Stimulated activated CD4-positive, alpha-beta T cell treated with anti-CD3 and anti-CD28 coated beads, Interleukin-15, amount 100 ng/mL, for 48 hours (primary cell): ENCODE measurements around the gene NXNL1.
A peak's percentile ranks its signal among the peaks of the same experiment; 100 is the strongest.
"Not testable (repeated sequence)": the region's sequence is repeated elsewhere in the genome, so short reads cannot be mapped to it uniquely, and the experiment has no call there.

Experiments
- DNase-seq, 2 donors: peaks; one replicate each; pipeline ENCODE4 v3.0.0-alpha.2; 2020; ENCODE audit warnings: low read depth in 2 of 2

The NXNL1 gene, protein sequence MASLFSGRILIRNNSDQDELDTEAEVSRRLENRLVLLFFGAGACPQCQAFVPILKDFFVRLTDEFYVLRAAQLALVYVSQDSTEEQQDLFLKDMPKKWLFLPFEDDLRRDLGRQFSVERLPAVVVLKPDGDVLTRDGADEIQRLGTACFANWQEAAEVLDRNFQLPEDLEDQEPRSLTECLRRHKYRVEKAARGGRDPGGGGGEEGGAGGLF

DNA sequence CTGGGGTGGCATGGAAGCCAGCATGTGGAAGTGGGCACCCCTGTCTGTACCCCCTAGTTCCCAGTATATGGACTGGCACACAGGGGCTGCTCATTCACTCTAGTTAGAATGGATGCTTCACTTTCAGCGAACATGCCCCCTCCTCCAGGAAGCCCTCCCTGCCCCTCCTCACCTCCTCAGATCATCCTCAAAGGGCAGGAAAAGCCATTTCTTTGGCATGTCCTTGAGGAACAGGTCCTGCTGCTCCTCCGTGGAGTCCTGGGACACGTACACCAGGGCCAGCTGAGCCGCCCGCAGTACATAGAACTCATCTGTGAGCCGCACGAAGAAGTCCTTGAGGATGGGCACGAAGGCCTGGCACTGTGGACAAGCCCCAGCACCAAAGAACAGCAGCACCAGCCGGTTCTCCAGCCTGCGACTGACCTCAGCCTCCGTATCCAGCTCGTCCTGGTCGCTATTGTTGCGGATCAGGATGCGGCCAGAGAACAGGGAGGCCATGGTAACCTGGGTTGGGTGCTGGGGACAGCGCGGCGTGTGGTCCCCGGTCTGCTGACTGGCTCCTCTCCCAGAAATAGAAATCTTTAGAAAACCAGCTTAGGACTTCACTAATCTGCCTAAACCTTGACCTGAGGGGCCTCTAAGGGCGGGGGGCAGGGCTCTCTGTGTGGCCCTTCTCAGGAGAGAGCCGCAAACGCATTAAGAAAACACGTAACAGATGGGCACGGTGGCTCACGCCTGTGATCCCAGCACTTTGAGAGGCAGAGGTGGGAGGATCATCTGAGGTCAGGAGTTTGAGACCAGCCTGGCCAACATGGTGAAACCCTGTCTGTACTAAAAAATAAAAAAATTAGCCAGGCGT is at the start of gene NXNL1:
Gene NXNL1, minus strand, starts transcription at position 555 of the 859 bp plus-strand sequence. Its CDS starts 57 bp downstream, at position 498.
- no peak for DNase-seq

DNA sequence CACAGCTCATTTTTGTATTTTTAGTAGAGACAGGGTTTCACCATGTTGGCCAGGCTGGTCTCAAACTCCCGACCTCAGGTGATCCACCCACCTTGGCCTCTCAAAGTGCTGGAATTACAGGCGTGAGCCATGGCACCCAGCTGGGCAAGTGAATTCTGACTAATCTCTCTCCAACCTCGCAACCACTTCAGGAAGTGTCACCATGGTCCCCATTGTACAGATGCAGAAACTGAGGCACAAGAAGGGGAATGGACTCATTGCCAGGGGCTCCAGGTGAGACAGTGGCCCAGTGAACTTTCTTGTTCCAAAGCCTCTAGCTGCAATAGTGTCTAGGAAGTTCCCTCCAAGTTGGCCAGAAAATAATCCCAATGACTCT is 47.8 kb upstream of the NXNL1 start:
- not testable (repeated sequence) for DNase-seq

DNA sequence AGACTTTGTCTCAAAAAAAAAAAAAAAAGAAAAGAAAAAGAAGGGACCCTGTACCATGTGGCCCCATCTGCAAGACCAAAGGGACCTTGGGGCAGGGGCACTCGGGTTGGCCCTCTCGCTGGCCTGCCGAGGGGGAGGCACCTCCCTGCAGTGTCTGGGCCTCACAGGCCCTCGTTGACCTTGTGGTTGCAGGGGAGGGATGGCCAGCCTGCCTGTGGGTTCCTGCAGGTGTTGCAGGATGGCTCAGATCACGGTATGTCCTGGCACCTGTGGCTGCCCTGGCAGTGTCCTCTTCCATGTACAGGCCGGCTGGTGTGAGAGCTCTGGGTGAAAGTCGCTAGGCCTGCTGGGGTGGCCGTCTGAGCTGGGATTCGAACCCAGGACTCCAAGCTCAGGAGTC is 46.0 kb upstream of the NXNL1 start:
- DNase-seq = no peak

DNA sequence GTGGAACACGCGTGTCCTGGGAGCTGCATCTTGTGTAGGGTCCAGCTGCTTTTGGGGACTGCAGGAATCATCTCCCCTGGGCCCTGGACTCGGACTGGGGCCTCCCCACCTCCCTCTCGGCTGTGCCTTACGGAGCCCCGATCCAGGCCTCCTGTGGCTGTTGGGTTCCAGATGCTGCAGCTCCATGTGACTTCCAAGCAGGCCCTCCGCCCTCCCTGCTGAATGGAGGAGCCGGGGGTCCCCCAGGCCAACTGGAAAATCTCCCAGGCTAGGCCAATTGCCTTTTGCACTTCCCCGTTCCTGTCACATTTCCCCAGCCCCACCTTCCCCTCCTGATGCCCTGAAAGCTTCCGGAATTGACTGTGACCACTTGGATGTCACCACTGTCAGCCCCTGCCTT is 44.5 kb upstream of the NXNL1 start:
- no peak for DNase-seq

DNA sequence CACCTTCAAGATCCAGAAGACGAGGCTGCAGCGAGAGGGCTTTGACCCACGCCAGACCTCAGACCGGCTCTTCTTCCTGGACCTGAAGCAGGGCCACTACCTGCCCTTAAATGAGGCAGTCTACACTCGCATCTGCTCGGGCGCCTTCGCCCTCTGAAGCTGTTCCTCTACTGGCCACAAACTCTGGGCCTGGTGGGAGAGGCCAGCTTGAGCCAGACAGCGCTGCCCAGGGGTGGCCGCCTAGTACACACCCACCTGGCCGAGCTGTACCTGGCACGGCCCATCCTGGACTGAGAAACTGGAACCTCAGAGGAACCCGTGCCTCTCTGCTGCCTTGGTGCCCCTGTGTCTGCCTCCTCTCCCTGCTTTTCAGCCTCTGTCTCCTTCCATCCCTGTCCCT is 43.7 kb upstream of the NXNL1 start:
- DNase-seq = no peak

DNA sequence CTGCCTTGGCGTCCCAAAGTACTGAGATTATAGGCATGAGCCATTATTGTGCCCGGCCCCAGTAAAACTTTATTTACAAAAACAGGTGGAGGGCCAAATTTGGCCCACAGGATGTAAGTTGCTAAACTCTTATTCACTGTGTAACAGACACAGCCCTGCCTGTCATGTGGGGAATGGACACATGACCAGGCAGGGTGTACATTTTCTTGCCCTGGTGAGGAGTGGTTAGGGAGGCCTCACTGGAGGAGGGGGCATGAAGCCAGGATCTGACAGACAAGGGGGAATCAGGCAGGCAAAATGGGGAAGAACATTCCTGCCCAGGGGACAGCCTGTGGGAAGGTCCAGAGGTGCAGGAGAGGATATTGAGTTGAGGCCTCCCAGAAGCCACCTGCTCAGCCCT is 43.3 kb upstream of the NXNL1 start:
- no peak for DNase-seq

DNA sequence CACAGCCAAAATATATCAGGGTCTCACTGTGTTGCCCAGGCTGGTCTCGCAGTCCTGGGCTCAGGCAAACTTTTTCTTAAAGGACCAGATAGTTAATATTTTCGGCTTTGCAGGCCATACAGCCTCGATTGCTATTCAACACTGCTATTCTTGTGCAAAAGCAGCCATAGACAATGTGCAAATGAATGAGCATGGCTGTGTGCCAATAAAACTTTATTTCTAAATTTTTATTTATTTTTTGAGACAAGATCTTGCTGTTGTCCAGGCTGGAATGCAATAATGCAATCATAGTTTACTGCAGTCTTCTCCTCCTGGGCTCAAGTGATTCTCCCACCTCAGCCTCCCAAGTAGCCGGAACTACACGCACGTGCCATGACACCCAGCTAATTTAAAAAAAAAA is 42.5 kb upstream of the NXNL1 start:
- DNase-seq = no peak

DNA sequence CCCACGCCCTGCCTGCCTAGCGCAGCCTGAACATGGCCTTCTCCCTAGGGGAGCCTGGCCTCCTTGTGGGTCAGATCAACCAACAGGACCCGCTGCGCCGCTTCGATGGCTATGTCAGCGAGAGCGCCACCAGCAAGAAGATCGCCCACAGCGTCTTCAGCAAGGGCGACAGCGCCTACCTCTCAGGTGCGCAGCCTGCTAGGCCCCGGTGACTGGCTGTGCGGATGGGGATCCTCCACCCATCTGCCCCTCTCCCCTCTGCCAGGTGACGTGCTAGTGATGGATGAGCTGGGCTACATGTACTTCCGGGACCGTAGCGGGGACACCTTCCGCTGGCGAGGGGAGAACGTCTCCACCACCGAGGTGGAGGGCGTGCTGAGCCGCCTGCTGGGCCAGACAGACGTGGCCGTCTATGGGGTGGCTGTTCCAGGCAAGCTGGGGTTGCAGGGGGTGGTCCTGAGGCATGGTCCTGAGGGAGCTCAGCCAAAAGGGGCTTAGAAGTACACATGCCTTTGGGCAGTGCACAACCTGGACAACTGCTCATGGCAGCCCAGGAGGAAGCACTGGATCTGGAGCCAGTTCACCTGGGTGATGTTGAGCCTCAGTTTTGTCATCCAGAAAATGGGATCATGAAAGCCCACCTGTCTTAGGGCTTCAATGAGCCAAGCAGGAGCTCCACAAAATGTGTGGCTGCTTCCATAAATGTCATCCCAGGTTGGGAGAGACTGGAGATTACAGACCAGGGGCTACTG is 39.9 kb upstream of the NXNL1 start:
- no peak for DNase-seq

DNA sequence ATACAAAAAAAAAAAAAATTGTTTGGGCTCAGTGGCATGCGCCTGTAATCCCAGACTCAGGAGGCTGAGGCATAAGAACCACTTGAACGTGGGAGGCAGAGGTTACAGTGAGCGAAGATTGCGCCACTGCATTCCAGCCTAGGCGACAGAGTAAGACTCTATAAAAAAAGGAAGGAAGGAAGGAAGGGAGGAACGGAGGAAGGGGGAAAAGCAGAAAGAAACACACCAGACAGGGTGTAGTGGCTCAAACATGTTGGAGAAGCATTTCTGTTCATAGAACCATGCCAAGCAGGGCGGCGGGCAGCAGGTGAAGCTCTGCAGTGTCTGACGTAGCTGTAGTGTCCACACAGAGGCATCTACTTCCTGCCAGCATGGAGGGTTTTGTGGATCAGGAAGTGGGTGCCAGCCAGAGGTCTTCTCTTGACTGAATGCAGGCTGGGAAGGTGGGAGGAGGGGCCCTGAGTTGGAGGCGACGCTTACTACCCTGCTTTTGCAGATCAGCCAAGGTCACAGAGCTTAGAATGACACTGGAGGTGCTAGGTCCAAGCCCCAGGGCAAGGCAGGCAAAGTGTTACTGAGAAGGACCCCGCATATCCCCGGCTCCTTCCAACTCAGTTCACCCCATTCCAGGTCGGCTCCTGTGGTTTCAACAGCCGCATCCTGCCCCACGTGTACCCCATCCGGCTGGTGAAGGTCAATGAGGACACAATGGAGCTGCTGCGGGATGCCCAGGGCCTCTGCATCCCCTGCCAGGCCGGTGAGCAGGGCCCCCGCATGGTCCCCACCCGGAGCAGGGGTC is 39.1 kb upstream of the NXNL1 start:
- no peak for DNase-seq

DNA sequence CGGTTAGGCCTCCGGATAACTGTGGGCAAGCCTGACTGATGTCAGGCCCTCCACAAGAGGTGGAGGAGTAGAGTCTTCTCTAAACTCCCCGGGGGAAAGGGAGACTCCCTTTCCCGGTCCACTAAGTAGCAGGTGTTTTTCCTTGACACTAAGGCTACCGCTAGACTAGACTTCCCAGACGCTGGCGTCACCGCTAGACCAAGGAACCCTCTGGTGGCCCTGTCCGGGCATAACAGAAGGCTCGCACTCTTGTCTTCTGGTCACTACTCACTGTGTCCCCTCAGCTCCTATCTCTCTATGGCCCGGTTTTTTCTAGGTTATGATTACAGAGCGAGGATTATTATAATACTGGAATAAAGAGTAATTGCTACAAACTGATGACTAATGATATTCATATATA is 38.3 kb upstream of the NXNL1 start:
- DNase-seq = not testable (repeated sequence)

DNA sequence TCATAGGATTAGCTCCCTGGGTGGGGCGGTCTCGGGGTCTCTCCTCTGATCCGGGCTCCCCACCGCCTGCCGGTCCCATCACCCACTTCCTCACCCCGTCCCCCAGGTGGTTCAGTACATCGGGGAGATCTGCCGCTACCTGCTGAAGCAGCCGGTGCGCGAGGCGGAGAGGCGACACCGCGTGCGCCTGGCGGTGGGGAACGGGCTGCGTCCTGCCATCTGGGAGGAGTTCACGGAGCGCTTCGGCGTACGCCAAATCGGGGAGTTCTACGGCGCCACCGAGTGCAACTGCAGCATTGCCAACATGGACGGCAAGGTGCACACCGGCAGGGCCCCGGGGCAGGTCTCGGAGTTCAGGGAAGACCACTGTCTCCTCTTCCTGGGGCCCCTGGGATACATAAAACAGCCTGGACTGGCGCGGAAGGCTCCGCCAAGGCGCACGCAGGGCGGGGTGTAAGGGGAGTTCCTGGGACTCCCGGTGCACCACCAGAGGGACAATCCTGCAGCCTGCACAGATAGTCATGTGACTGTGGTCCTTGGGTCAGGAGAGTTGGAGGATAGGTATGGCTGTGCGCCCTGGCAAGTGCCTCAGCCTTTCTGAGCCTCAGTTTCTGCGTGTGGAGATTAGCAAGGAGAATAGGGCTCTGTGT is 36.5 kb upstream of the NXNL1 start:
- no peak for DNase-seq

DNA sequence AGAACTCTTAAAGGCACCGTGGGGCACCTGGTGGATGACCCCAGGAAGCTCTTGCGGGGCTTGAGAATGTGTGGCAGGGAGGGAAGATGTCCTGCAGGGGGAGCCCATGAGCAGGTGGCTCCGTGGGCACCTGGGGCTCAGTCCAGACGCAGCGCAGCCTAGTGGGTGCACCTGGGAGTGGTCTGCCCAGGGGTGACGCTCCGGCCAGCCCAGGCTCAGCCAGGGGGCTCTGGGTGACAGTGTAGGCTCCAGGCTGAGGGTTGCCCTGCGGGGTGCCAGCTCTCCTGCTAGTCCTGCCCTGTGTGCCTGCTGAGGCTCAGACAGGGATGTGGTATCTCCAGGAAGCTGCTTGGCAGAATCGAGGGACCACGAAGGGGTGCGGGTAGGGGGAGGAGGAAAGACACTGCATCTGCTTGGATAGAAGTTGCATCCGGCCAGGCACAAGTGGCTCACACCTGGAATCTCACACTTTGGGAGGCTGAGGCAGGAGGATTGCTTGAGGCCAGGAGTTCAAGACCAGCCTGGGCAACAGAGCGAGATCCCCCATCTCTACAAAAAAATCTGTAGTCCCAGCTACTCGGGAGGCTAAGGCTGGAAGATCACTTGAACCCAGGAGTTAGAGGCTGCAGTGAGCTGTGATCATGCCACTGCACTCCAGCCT is 35.7 kb upstream of the NXNL1 start:
- peak; percentile 82 to 83 for DNase-seq

DNA sequence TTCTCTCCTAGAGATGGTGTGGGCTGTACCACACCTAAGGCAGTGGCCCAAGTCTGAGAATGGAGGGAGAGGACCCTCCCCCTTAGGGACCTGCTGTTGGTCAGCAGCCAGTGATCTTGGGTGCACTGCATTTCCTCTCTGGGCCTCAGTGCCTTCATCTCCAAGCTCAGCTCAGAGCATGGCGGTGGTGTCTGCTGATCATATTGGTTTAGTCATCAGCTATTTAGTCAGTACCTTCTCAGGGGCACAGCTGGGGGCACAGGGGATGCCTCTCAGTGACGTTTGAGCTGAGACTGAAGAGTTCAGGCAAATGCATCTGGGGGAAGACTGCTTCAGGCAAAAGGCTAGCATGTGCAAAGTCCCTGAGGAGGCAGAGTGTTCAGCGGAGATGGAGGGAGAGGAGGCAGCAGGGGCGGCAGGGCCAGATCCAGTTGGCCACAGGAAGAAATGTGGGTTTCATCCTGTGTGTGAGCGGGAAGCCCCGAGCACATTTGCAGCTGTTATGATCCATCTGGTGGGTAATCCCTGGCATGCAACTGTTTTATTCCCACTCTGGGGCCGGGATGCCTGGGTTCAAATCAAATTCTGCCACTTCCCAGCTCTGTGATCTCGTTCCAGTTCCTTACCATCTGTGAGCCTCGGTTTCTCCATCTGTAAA is 35.0 kb upstream of the NXNL1 start:
- DNase-seq = no peak

DNA sequence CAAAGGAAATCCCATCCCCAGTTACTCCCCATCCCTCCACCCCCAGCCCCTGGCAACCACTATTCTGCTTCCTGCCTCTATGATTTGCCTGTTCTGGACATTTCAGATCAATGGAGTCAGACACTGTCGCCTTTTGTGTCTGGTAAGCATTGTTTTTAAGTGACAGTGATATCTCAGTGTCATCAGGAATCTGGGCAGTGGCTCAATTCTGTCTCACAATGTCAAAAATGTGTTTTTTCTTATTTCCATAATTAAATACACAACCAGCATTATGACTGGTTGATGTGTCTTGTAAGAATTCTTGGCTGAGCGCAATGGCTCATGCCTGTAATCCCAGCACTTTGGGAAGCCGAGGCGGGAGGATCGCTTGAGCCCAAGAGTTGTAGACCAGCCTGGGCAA is 30.6 kb upstream of the NXNL1 start:
- no peak for DNase-seq

DNA sequence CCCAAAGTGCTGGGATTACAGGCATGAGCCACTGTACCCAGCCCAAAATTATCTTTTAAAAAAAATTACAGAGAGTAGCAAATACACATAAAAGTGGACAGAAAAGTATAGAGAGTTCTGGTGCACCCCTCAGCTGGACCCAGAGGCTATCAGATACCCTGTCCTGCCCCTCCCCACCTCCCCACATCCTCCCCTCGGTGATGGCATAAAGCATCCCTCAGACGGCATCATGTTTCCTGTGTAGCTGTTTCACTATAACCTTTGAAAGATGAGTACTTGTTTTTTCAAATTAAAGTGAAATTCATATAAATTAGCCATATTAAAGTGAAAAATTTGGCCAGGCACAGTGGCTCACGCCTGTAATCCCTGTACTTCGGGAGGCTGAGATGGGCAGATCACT is 29.7 kb upstream of the NXNL1 start:
- DNase-seq = no peak

DNA sequence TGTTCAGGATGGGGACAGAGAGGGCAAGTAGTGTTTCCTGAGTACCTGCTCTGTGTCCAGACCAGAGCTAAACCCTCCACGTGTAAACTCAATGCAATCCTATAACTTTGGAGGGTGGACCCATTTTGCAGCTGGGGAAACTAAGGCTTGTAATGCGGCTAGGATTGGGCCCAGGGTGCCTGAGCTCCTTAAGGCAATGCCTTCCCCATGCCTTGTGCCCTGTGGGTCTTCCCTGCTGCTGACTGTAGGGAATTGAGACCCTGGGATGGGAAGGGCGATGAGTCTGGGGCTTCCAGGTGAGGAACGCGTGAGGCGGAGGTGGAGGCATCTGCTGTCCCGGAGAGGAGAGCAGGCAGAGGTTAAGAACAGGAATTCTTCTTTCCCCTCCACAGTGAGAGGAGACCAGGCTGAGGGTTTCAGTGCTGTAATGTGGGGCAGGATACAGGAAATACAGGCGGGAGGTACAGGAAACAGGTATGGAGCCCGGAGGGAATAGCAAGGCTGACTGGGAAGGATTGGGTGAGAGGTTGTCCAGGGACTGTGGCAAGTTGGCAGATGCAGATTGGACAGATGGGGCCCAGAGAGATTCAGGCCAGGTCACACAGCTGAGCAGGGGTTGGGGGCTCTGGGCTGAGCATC is 28.8 kb upstream of the NXNL1 start:
- DNase-seq = no peak

DNA sequence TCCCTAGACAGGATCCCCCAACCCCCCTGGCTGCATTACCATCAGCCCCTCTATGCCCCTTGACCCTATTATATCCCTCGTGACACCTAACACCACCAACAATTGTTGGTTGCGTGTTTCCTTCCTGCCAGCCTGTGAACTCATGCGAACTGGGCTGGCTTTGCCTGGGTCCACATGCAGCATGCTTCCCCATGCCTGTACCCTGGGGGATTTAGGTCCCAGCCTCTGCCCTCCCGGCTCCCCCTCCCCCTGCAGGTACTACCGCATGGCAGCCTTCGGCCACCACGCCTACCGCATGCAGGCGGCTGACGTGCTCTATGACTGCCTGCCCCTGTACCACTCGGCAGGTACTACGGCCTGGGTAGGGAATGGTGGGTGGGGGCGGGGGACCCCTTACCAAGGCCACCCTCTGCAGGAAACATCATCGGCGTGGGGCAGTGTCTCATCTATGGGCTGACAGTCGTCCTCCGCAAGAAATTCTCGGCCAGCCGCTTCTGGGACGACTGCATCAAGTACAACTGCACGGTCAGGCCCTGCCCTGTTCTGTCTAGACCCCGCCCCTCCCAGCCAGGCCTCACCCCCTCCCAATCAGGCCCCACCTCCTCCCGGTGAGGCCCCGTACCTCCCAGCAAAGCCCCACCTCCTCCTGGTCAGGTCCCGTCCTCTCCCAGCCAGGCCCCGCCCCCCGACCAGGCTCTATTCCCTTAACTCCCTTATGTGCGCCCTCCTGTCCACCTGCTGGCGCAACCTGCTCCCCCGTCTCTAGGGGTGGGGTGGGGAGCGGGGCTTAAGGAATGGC is 28.1 kb upstream of the NXNL1 start:
- peak; percentile 79 to 82 for DNase-seq

DNA sequence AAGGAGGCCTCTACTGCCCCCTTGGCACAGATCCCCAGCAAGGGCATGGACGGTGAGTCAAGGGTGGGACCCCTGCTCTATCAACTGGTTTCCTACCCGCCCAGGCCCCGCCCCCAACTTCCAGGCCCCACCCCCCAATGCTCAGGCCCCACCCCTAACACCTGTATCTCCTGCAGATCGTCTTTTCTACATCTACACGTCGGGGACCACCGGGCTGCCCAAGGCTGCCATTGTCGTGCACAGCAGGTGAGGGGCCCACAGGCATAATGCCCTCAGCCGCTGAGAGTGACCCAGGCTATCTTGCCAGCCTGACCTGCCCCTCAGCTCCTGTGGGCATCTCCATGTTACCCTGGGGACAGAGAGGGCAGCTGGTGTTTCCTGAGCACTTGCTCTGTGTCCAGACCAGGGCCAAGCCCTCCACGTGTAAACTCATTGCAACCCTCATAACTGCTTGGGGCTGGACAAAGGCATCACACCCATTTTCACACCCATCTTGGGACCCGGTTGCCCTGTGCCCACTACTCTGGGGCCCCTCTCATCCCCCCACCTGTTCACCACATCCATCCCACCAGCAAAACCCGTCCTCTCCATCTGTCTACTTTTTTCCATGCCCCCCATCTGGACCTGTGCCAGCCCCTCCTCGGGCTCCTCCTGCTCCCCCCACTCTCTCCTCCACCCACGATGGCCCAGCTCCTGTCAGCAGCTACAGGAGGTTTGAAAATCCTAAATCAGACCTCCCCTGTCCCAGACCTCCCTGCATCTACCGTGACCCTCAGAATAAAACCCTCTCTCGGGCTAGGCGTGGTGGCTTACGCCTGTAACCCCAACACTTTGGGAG is 26.8 kb upstream of the NXNL1 start:
- no peak for DNase-seq
